Fibroblast of mammary gland (primary cell): ENCODE data around the gene F7.
"Not testable (repeated sequence)": the region's sequence is repeated elsewhere in the genome, so short reads cannot be mapped to it uniquely, and the experiment has no call there.

Experiments used
- DNase-seq: peaks from one replicate; pipeline ENCODE4 v3.0.0-alpha.2; 2010; ENCODE audit warnings: low read depth
- H3K4me3 ChIP-seq: 2 replicates; pipeline ENCODE4 v1.5.1; 2011; ENCODE audit warnings: low read depth, mild to moderate bottlenecking, low read length, moderate library complexity; ENCODE audit not compliant: control insufficient read depth
- TF ChIP-seq, protein P1 (sequence below): conservative IDR thresholded peaks from 2 replicates; pipeline ENCODE4 v1.5.1; 2011; ENCODE audit warnings: low read depth, low read length, inconsistent platforms; ENCODE audit not compliant: control insufficient read depth, insufficient read depth

Gene F7

DNA sequence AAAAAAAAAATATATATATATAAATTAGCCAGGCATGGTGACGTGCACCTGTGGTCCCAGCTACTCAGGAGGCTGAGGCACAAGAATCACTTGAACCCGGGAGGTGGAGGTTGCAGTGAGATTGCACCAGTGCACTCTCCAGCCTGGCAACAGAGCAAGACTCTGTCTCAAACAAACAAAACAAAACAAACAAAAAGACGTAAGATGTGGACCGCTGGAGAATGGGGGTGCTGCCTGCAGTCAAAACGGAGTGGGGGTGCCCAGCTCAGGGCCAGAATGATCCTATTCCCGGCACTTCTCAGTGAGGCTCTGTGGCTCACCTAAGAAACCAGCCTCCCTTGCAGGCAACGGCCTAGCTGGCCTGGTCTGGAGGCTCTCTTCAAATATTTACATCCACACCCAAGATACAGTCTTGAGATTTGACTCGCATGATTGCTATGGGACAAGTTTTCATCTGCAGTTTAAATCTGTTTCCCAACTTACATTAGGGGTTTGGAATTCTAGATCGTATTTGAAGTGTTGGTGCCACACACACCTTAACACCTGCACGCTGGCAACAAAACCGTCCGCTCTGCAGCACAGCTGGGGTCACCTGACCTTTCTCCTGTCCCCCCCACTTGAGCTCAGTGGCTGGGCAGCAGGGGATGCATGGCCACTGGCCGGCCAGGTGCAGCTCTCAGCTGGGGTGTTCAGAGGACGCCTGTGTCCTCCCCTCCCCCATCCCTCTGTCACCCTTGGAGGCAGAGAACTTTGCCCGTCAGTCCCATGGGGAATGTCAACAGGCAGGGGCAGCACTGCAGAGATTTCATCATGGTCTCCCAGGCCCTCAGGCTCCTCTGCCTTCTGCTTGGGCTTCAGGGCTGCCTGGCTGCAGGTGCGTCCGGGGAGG is at the start of gene F7:
TSS of gene F7 (plus strand) at position 760 of the 889 bp plus-strand sequence. CDS start at position 811, 51 bp downstream.
- no peak for DNase-seq
- no peak within 1 kb of the TSS for H3K4me3 ChIP-seq
- TF ChIP-seq, protein P1, sequence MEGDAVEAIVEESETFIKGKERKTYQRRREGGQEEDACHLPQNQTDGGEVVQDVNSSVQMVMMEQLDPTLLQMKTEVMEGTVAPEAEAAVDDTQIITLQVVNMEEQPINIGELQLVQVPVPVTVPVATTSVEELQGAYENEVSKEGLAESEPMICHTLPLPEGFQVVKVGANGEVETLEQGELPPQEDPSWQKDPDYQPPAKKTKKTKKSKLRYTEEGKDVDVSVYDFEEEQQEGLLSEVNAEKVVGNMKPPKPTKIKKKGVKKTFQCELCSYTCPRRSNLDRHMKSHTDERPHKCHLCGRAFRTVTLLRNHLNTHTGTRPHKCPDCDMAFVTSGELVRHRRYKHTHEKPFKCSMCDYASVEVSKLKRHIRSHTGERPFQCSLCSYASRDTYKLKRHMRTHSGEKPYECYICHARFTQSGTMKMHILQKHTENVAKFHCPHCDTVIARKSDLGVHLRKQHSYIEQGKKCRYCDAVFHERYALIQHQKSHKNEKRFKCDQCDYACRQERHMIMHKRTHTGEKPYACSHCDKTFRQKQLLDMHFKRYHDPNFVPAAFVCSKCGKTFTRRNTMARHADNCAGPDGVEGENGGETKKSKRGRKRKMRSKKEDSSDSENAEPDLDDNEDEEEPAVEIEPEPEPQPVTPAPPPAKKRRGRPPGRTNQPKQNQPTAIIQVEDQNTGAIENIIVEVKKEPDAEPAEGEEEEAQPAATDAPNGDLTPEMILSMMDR = no peak

DNA sequence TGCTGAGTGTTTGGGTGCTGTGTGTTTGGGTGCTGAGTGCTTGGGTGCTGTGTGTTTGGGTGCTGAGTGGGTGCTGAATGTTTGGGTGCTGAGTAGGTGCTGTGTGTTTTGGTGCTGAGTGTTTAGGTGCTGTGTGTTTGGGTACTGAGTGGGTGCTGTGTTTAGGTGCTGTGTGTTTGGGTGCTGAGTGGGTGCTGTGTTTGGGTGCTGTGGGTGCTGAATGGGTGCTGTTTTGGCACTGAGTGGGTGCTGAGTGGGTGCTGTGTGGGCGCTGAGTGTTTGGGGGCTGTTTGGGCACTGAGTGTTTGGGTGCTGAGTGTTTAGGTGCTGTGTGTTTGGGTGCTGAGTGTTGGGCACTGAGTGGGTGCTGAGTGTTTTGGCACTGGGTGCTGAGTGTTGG is 48.5 kb upstream of the F7 start:
- no peak for DNase-seq
- H3K4me3 ChIP-seq = no peak overlapping the region
- TF ChIP-seq, protein P1 = no peak

- DNase-seq, H3K4me3 ChIP-seq: not testable (repeated sequence)
Measured at GRCh38 chr13:113057559-113057958, 48.0 kb upstream of the F7 start.

- TF ChIP-seq, protein P1 = no peak
- H3K4me3 ChIP-seq = no peak overlapping the region
- DNase-seq = no peak
Measured at GRCh38 chr13:113058129-113058987, 47.2 kb upstream of the F7 start.

DNA sequence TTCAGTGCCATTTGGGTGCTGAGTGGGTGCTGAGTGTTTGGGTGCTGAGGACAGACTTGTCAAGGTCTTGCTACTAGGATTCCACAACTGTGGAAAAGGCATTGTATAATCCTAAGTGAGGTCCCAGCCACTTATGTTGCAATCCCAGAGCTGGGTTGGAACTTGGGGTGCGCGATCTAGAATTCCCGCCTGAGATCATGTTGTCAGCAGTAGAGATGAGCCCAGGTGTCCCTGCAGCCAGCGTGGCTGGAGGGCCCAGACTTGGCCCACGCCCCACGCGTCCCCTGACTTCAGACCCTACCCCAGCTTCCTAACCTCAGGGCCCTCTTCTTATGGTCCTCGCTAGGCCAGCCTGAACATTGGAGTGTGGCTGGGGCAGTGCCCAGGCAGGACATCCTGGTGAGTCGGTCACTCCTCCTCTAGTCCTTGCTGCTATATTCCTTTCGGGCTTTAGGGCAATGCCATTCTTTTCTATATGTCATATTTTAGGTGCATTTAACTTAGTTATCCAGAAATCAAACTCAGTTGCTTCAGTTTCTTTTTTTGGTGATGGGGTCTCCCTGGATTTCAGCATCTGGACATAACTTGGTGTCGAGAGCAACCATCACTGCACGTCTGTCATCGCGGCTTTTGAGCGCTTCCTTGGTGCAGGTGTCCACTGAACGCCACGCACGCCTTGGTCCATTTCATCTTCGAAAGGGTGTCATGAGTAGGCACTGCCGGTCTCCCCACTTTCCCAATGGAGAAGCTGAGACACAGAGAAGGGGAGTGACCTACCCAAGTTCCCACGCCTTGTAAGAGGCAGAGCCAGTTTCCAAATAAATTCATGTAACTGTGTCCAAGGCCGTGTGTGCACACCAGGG is 46.4 kb upstream of the F7 start:
- no peak overlapping the region for H3K4me3 ChIP-seq
- TF ChIP-seq, protein P1 = no peak
- DNase-seq = peak; percentile 5

GRCh38 chr13:113059891-113060290 is 45.7 kb upstream of the F7 start:
- no peak overlapping the region for H3K4me3 ChIP-seq
- TF ChIP-seq, protein P1 = no peak
- no peak for DNase-seq
